GM18508 (cell line): ENCODE results near the gene SLITRK5.

Source experiments
- ATAC-seq: cut with Tn5 transposase; IDR thresholded peaks from one replicate; pipeline ENCODE4 v1.9.1; 2021; ENCODE audit warnings: moderate number of reproducible peaks; ENCODE audit not compliant: insufficient read depth, unreplicated experiment

Gene SLITRK5

GRCh38 chr13:87709947-87710346, 38.8 kb downstream of the SLITRK5 start:
- no peak for ATAC-seq

GRCh38 chr13:87712012-87712411, 40.8 kb downstream of the SLITRK5 start:
- ATAC-seq, result no peak
